NCI-H2196 treated with DMSO at 0.1 percent for 48 hours (cell line): ENCODE data around the gene CACNA2D4.
"Not testable (repeated sequence)": the region's sequence is repeated elsewhere in the genome, so short reads cannot be mapped to it uniquely, and the experiment has no call there.

ENCODE experiments used
- DNase-seq: peaks from one replicate; lab custom pipeline; 2025; ENCODE audit not compliant: unreplicated experiment; lab: John Stamatoyannopoulos, UW

CACNA2D4 gene

GRCh38 chr12:1819050-1819449, 99.4 kb downstream of the CACNA2D4 start:
- no peak for DNase-seq

GRCh38 chr12:1817928-1818327, 100.5 kb downstream of the CACNA2D4 start:
- DNase-seq: not testable (repeated sequence)

GRCh38 chr12:1816730-1817348, 101.6 kb downstream of the CACNA2D4 start:
- no peak for DNase-seq

- no peak for DNase-seq
Measured at GRCh38 chr12:1815814-1816729, 102.4 kb downstream of the CACNA2D4 start.

- no peak for DNase-seq
Measured at GRCh38 chr12:1815108-1815507, 103.3 kb downstream of the CACNA2D4 start.

- no peak for DNase-seq
Measured at GRCh38 chr12:1814266-1814665, 104.2 kb downstream of the CACNA2D4 start.

- no peak for DNase-seq
Measured at GRCh38 chr12:1812650-1813302, 105.7 kb downstream of the CACNA2D4 start.

GRCh38 chr12:1811948-1812291, 106.5 kb downstream of the CACNA2D4 start:
- DNase-seq: no peak

- DNase-seq: no peak
Measured at GRCh38 chr12:1811281-1811947, 107.0 kb downstream of the CACNA2D4 start.

- no peak for DNase-seq
Measured at GRCh38 chr12:1810931-1811280, 107.5 kb downstream of the CACNA2D4 start.

- DNase-seq: no peak
Measured at GRCh38 chr12:1810201-1810930, 108.1 kb downstream of the CACNA2D4 start.

- no peak for DNase-seq
Measured at GRCh38 chr12:1809591-1810190, 108.8 kb downstream of the CACNA2D4 start.

GRCh38 chr12:1808798-1809480, 109.5 kb downstream of the CACNA2D4 start:
- DNase-seq: no peak

GRCh38 chr12:1808036-1808797, 110.2 kb downstream of the CACNA2D4 start:
- DNase-seq: no peak

- DNase-seq: no peak
Measured at GRCh38 chr12:1807087-1807860, 111.2 kb downstream of the CACNA2D4 start.

GRCh38 chr12:1806301-1807086, 112.0 kb downstream of the CACNA2D4 start:
- DNase-seq: no peak

- no peak for DNase-seq
Measured at GRCh38 chr12:1805441-1806081, 112.9 kb downstream of the CACNA2D4 start.
